GM20431 (cell line): ENCODE results near the gene IL18R1.

Experiments used
- in situ Hi-C: fragments of 300-500 bp; cut with MseI, MboI; formaldehyde crosslinking; loops from one replicate; pipeline ENCODE4 v1.15.0; 2020; ENCODE audit warnings: low sequenced_read_pairs; ENCODE audit not compliant: unreplicated experiment

Gene IL18R1

GRCh38 chr2:102425441-102426132 lies 70.0 kb downstream of the IL18R1 start:
- in situ Hi-C loops: loop anchor here (25.0 kb wide), 1 partner anchor 413 kb away; no protein-coding TSS in a partner anchor

DNA sequence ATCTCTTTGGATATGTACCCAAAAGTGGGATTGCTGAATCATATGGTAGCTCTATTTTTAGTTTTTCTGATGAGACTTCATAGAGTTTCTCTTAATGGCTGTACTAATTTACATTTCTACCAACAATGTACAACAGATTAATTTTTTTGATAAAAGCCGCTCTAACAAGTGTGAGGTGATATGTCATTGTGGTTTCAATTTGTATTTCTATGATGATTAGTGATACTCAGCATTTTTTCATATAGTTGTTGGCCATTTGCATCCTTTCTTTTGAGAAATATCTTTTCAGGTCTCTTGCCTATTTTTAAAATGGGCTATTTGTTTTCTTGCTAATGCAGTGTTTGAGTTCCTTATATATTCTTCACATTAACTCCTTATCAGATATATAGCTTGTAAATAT lies 71.7 kb downstream of the IL18R1 start:
- in situ Hi-C loops: loop anchor here (25.0 kb wide), 1 partner anchor 415 kb away; no protein-coding TSS in a partner anchor

GRCh38 chr2:102428573-102428972 lies 73.0 kb downstream of the IL18R1 start:
- in situ Hi-C loops: loop anchor here (25.0 kb wide), 1 partner anchor 416 kb away; no protein-coding TSS in a partner anchor

DNA sequence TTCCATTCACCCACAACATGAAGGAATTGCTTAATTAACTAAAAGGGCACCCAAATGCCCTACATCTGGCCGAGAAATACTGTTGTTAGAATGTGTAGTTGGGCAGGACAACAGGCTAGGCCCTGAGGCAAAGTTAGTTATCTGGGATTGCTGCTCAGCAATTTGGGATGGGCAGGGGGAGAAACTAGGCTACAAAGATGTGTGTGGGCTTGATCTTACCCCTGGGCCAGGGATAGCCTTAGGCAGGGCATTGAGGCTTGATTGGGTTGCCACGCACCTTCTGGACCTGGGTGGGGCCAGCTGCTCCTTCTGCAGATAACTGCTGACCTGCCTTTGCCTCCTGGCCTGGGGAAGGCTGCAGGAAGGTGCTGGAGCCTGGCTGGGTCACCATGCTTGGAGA lies 76.8 kb downstream of the IL18R1 start:
- in situ Hi-C loops: loop anchor here (25.0 kb wide), 1 partner anchor 420 kb away; no protein-coding TSS in a partner anchor

- in situ Hi-C loops: loop anchor here (25.0 kb wide), 1 partner anchor 422 kb away; no protein-coding TSS in a partner anchor
Measured at GRCh38 chr2:102433973-102434654, 78.5 kb downstream of the IL18R1 start.

DNA sequence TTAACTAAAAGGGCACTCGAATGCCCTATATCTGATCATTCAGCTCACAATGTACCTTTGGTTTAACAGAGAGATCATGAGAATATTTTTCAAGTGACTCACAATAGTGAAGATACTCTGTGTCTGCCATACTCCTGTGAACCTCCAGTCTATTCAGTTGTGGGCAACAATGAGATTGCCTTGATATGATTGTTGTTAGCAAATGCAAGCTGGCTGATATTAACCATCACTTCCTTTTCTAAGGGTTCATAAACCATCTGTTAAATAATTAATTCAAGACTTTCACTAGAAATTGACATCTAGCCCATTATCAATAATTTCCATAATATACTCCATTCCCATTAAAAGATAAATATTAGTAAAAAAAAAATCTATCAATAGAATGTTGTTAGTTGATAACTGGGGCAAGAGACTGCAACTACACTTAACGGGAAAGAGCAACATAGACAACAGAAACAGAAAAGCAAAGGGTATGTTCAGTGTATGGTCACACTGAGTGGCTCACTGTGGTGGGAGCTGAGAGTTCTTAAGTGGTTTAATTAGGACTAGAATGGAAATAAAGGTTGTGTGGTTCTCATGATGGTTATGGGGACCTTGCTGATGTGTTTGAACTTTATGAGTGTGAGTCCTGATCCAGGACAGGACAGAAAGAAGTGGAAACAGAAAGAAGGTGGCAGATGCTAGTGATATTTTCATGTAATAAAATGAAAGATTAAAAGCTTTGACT lies 79.2 kb downstream of the IL18R1 start:
- in situ Hi-C loops: loop anchor here (25.0 kb wide), 1 partner anchor 423 kb away; no protein-coding TSS in a partner anchor

DNA sequence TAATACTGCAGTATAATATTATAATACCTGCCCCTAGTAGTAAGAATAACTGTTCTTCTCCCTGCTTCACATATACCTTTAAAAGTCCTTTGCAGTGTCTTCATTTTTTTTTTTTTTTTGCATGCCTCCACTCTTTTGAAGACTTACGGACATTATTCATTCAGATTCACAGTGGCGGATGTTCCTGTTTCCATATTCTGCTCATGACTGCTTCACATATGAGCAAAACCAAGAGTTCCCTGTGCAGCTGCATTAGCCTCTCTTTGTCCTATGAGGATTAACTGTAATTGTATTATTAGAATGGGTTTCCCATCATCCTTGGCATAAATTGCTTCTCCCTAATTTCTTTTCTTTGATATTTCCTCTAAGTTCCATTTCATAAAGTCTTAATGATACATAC lies 80.1 kb downstream of the IL18R1 start:
- in situ Hi-C loops: loop anchor here (25.0 kb wide), 1 partner anchor 423 kb away; no protein-coding TSS in a partner anchor

GRCh38 chr2:102436323-102436722 lies 80.7 kb downstream of the IL18R1 start:
- in situ Hi-C loops: loop anchor here (25.0 kb wide), 1 partner anchor 424 kb away; no protein-coding TSS in a partner anchor

- in situ Hi-C loops: loop anchor here (25.0 kb wide), 1 partner anchor 425 kb away; no protein-coding TSS in a partner anchor
Measured at GRCh38 chr2:102437122-102437521, 81.5 kb downstream of the IL18R1 start.

- in situ Hi-C loops: loop anchor here (25.0 kb wide), 1 partner anchor 426 kb away; no protein-coding TSS in a partner anchor
Measured at GRCh38 chr2:102438111-102438510, 82.5 kb downstream of the IL18R1 start.

DNA sequence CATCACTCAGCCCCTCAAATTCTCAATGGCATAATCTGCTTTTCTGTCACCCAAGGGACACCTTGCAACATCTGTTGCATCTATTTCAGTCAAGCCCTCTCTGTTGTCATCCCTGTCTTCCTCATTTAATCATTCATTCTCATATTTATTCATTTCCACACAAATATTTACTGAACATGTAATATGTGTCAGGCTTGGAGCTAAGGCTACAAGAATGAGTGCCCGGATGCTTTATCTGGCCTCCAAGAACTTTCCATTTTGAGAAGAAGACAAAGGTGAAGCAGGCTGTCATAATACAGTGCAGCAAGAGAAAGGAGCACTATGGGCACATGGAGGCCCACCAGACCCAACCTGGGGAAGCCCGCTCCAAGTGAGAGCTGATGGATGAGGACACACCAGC lies 83.0 kb downstream of the IL18R1 start:
- in situ Hi-C loops: loop anchor here (25.0 kb wide), 1 partner anchor 426 kb away; no protein-coding TSS in a partner anchor

DNA sequence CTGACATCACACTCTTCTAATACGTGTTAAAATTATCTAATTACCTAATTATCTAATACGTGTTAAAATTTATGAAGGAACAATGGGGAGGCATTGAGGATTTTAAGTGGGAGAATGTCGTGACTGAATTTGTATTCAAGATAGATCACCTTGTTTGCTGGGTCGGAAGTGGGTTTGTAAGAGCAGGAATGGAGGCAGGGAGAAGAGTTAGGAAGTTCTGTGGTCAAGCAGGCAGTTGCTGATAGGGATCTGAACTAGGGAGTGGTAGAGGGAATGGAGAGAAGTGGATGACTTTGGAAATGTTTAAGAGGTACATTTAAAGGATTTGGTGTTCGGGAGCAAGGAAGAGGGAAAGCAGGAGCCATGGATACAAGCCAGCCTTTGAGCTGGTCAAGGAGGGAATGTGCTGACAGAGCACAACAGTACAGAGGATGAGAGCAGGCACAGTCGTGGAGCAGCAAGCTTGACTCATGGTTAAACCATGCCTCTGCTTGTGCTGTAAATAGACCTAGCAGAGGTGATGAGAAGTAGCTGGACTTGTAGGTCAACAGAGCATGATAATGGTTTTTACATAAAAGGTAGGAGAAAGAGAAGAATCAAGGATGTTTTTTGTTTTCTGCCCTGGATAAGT lies 83.6 kb downstream of the IL18R1 start:
- in situ Hi-C loops: loop anchor here (25.0 kb wide), 1 partner anchor 427 kb away; no protein-coding TSS in a partner anchor

DNA sequence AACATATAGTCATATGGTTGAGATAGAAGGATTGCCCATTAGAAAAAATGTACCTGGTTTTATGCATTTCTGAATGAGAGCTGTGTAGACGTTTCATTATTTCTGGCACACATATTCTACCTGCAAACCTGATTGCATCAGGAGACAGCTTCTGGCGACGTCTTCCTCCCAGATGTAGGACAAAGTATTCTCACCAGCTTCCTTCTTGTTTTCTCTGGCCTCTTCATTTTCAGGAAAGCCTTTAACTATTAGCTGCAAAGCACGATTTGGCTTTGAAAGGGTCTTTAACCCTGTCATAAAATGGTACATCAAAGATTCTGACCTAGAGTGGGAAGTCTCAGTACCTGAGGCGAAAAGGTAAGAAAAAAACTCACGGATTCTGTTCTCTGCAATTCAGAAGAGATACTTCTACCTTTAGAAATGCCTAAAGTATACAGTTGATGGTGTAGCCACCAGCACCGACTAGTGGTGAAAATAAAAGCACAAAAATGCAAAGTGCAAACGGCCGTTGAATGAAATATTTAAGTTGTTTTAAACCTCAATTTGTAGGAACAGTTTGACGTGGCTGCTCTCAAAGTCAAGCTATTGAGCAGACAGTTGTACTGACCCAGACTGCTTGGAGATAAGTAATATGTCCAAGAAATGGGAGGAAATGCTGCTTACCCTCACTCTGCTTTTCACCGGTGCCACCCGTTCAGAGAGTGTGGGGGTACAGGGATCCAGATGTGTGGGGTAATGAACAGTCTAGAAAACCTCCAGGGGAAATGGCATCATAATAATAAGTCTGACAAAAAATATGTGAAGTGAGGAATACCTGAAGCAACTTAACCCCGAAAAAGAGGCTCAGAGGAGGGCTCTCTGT lies 87.6 kb downstream of the IL18R1 start:
- in situ Hi-C loops: loop anchor here (10.0 to 25.0 kb wide), 2 partner anchors 198 to 431 kb away; no protein-coding TSS in a partner anchor

DNA sequence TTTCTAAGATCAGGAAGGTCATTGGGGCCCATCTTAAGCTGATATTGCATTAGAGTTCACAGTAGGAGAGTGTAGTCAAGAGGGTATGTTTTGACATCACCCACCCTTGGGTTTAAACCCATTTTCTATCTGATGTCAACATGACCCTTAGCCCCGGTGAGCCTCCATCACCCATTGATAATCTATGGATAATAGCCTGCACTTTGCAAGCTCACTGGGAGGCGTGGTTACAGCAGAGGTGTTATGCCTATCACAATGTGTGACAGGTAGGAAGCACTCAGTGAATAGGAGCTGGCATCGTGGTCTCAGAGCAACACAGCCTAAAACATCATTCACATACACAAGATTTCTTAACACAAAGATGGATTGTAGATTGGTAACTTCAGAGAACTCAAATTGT lies 88.6 kb downstream of the IL18R1 start:
- in situ Hi-C loops: loop anchor here (10.0 to 25.0 kb wide), 2 partner anchors 199 to 432 kb away; no protein-coding TSS in a partner anchor

- in situ Hi-C loops: loop anchor here (10.0 to 25.0 kb wide), 2 partner anchors 202 to 435 kb away; no protein-coding TSS in a partner anchor
Measured at GRCh38 chr2:102446936-102447335, 91.3 kb downstream of the IL18R1 start.
